Activated naive CD8-positive, alpha-beta T cell treated with anti-CD3 and anti-CD28 coated beads, Interleukin-2, amount 50 U/mL, for 16 hours (primary cell): Measurements from ENCODE around the gene FRRS1.
"Not testable (repeated sequence)": the region's sequence is repeated elsewhere in the genome, so short reads cannot be mapped to it uniquely, and the experiment has no call there.

ENCODE experiments used
- DNase-seq: peaks from one replicate; pipeline ENCODE4 v3.0.0-alpha.2; 2020; ENCODE audit warnings: low read depth, low spot score

FRRS1 gene

GRCh38 chr1:99766378-99766800 is at the start of gene FRRS1:
FRRS1 (minus strand) TSS chr1:99766635; CDS start chr1:99748768, 17,867 bp downstream.
- DNase-seq, result no peak

- no peak for DNase-seq
These were observed 48.0 kb upstream of the FRRS1 start for GRCh38 chr1:99814373-99814900.

- no peak for DNase-seq
These were observed 45.3 kb upstream of the FRRS1 start for GRCh38 chr1:99811747-99812146.

GRCh38 chr1:99811075-99811474 is 44.6 kb upstream of the FRRS1 start:
- no peak for DNase-seq

- no peak for DNase-seq
These were observed 42.1 kb upstream of the FRRS1 start for GRCh38 chr1:99808391-99809115.

GRCh38 chr1:99806882-99807281 is 40.4 kb upstream of the FRRS1 start:
- no peak for DNase-seq

- no peak for DNase-seq
These were observed 35.1 kb upstream of the FRRS1 start for GRCh38 chr1:99801584-99801983.

- not testable (repeated sequence) for DNase-seq
These were observed 27.4 kb upstream of the FRRS1 start for GRCh38 chr1:99793861-99794260.

- DNase-seq, result no peak
These were observed 23.3 kb upstream of the FRRS1 start for GRCh38 chr1:99789715-99790114.

- DNase-seq, result no peak
These were observed 22.5 kb upstream of the FRRS1 start for GRCh38 chr1:99788896-99789295.

GRCh38 chr1:99786751-99787501 is 20.5 kb upstream of the FRRS1 start:
- DNase-seq, result no peak

- no peak for DNase-seq
These were observed 18.4 kb upstream of the FRRS1 start for GRCh38 chr1:99784809-99785255.

GRCh38 chr1:99784143-99784542 is 17.7 kb upstream of the FRRS1 start:
- DNase-seq, result no peak

GRCh38 chr1:99782920-99783319 is 16.5 kb upstream of the FRRS1 start:
- DNase-seq, result no peak

GRCh38 chr1:99782397-99782796 is 16.0 kb upstream of the FRRS1 start:
- no peak for DNase-seq

GRCh38 chr1:99781798-99782197 is 15.4 kb upstream of the FRRS1 start:
- DNase-seq, result no peak

- DNase-seq, result no peak
These were observed 11.3 kb upstream of the FRRS1 start for GRCh38 chr1:99777752-99778151.

- no peak for DNase-seq
These were observed 9.7 kb upstream of the FRRS1 start for GRCh38 chr1:99776120-99776519.

- no peak for DNase-seq
These were observed 6.4 kb upstream of the FRRS1 start for GRCh38 chr1:99772809-99773208.

GRCh38 chr1:99771513-99771918 is 5.1 kb upstream of the FRRS1 start:
- DNase-seq, result no peak

GRCh38 chr1:99768524-99769245 is 2.2 kb upstream of the FRRS1 start:
- no peak for DNase-seq

GRCh38 chr1:99768104-99768503 is 1.7 kb upstream of the FRRS1 start:
- DNase-seq, result no peak
